KMS-11 (cell line): ENCODE results near the gene RNF103.

ENCODE experiments used
- H2AFZ ChIP-seq: fragments of 200-600 bp; sonication (generic); 2 replicates; pipeline ENCODE4 v1.6.1; 2016; ENCODE audit warnings: antibody characterized with exemption, mixed run types, low read depth
- H3K27ac ChIP-seq: fragments of 200-600 bp; sonication (generic); 2 replicates; pipeline ENCODE4 v1.6.1; 2016; ENCODE audit warnings: mild to moderate bottlenecking, mixed run types
- H3K27me3 ChIP-seq: fragments of 200-600 bp; sonication (generic); 2 replicates; pipeline ENCODE4 v1.6.1; 2017; ENCODE audit warnings: mild to moderate bottlenecking, low read depth, mixed run types, moderate library complexity; ENCODE audit not compliant: insufficient read depth
- H3K36me3 ChIP-seq: fragments of 200-600 bp; sonication (generic); 2 replicates; pipeline ENCODE4 v1.6.1; 2017; ENCODE audit warnings: mild to moderate bottlenecking, mixed run types; ENCODE audit not compliant: insufficient read depth
- H3K4me1 ChIP-seq: fragments of 200-600 bp; sonication (generic); 2 replicates; pipeline ENCODE4 v1.6.1; 2016; ENCODE audit warnings: mild to moderate bottlenecking, low read depth, mixed run types; ENCODE audit not compliant: poor library complexity, severe bottlenecking
- H3K4me2 ChIP-seq: fragments of 200-600 bp; sonication (generic); 2 replicates; pipeline ENCODE4 v1.7.0; 2016; ENCODE audit warnings: mild to moderate bottlenecking, mixed run types
- H3K4me3 ChIP-seq: fragments of 200-600 bp; sonication (generic); IDR thresholded peaks from 2 replicates; pipeline ENCODE4 v1.6.1; 2017; ENCODE audit warnings: low read depth, low read length, mixed read lengths; ENCODE audit not compliant: insufficient read depth
- H3K79me2 ChIP-seq: fragments of 200-600 bp; sonication (generic); 2 replicates; pipeline ENCODE4 v1.6.1; 2016; ENCODE audit warnings: low read depth, mixed run types; ENCODE audit not compliant: insufficient read depth
- H3K9ac ChIP-seq: fragments of 200-600 bp; sonication (generic); 2 replicates; pipeline ENCODE4 v1.6.1; 2016; ENCODE audit warnings: mild to moderate bottlenecking, mixed run types
- H4K20me1 ChIP-seq: fragments of 200-600 bp; sonication (generic); 2 replicates; pipeline ENCODE4 v1.6.1; 2016; ENCODE audit warnings: mild to moderate bottlenecking, mixed run types; ENCODE audit not compliant: insufficient read depth
- TF ChIP-seq, protein P1 (sequence below): fragments of 200-600 bp; sonication (generic); conservative IDR thresholded peaks from 2 replicates; pipeline ENCODE4 v1.6.1; 2017; ENCODE audit warnings: low read depth, mild to moderate bottlenecking, antibody characterized with exemption, low read length, moderate library complexity, mixed read lengths

The RNF103 gene

DNA sequence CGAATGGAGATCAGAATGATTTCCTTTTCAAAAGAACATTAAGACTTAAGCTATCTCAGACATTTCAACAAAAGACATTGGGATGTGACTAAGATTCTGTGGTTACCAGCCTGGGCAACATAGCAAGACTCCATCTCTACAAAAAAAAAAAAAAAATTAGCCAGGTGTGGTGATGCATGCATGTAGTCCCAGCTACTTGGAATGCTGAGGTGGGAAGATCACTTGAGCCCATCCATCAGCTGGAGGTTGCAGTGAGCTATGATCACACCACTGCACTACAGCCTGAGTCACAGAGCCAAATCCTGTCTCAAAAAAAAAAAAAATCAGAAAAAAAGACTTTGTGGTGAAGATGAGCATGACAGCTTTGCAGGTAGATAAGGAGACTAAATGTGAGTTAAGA is 12.8 kb downstream of the RNF103 start:
- Histone ChIP-seq H2AFZ (no peak overlapping the region), H3K4me3 (no peak overlapping the region), H3K27ac (no peak overlapping the region), H3K9ac (no peak overlapping the region), H3K27me3 (no peaks in the 10 kb centered on the region), H3K4me1 (peaks cover 6% of the 10 kb centered on the region), H3K79me2 (peaks cover 14% of the 10 kb centered on the region; the same call in 1 of the 2 replicates), H3K36me3 (peaks cover 18% of the 10 kb centered on the region; the same call in 1 of the 2 replicates), H4K20me1 (no peaks in the 10 kb centered on the region), H3K4me2 (no peak overlapping the region)
- TF ChIP-seq, protein P1, sequence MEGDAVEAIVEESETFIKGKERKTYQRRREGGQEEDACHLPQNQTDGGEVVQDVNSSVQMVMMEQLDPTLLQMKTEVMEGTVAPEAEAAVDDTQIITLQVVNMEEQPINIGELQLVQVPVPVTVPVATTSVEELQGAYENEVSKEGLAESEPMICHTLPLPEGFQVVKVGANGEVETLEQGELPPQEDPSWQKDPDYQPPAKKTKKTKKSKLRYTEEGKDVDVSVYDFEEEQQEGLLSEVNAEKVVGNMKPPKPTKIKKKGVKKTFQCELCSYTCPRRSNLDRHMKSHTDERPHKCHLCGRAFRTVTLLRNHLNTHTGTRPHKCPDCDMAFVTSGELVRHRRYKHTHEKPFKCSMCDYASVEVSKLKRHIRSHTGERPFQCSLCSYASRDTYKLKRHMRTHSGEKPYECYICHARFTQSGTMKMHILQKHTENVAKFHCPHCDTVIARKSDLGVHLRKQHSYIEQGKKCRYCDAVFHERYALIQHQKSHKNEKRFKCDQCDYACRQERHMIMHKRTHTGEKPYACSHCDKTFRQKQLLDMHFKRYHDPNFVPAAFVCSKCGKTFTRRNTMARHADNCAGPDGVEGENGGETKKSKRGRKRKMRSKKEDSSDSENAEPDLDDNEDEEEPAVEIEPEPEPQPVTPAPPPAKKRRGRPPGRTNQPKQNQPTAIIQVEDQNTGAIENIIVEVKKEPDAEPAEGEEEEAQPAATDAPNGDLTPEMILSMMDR: no peak

DNA sequence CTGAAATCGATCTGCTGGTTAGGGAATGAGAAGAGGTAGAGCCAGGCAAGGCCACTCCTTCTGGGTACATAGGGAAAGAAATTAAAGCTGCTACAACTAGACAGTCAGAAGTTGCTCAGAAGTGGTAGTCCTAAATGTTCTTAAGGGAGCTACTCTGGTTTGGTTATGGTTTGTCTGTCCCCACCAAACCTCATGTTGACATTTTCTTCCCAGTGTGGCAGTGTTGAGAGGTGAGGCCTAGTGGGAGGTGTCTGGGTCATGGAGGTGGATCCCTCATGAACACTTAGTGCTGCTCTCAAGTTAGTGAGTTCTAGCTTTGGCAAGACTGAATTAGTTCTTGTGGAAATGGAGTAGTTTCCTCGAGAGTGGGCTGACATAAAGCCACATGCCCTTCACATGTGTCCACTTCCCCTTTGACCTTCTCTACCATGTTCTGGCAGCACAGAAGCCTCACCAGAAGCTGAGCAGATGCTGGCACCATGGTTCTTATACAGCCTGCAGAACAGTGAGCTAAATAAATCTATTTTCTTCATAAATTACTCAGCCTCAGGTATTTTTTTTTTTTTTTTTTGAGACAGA is 14.7 kb downstream of the RNF103 start:
- Histone ChIP-seq H3K36me3 (peaks cover 11% of the 10 kb centered on the region; the same call in 1 of the 2 replicates), H3K4me3 (no peak overlapping the region), H3K9ac (no peak overlapping the region), H2AFZ (no peak overlapping the region), H3K79me2 (peaks cover 6% of the 10 kb centered on the region; the same call in 1 of the 2 replicates), H3K4me2 (no peak overlapping the region), H4K20me1 (no peaks in the 10 kb centered on the region), H3K27ac (no peak overlapping the region), H3K27me3 (no peaks in the 10 kb centered on the region), H3K4me1 (no peaks in the 10 kb centered on the region)
- TF ChIP-seq, protein P1: no peak

DNA sequence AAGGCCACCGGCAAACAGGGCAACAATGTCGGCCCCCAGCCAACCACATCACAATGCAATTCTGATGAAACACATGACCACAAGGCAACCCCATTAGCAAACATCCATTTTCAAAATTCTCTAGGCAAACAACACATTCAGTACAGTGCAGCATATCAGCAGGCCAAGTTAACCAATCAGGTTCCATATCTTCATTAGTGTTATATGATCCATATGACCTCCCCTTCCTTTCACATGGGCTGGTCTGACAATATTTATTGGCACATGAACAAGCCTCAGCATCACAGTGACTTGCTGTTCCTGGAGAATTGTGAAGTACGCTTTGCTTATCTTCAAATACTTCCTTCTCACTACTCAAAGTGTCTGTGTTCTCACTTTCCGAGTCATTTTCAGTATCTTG is 19.8 kb downstream of the RNF103 start:
- H3K4me1 ChIP-seq: no peaks in the 10 kb centered on the region
- no peak overlapping the region for H3K4me2 ChIP-seq
- H3K27me3 ChIP-seq: no peaks in the 10 kb centered on the region
- H3K36me3 ChIP-seq: peaks cover 3% of the 10 kb centered on the region; the same call in 1 of the 2 replicates
- H3K27ac ChIP-seq: no peak overlapping the region
- H4K20me1 ChIP-seq: no peaks in the 10 kb centered on the region
- no peak overlapping the region for H3K9ac ChIP-seq
- H3K4me3 ChIP-seq: no peak overlapping the region
- H3K79me2 ChIP-seq: no peaks in the 10 kb centered on the region
- no peak overlapping the region for H2AFZ ChIP-seq
- TF ChIP-seq, protein P1: no peak

DNA sequence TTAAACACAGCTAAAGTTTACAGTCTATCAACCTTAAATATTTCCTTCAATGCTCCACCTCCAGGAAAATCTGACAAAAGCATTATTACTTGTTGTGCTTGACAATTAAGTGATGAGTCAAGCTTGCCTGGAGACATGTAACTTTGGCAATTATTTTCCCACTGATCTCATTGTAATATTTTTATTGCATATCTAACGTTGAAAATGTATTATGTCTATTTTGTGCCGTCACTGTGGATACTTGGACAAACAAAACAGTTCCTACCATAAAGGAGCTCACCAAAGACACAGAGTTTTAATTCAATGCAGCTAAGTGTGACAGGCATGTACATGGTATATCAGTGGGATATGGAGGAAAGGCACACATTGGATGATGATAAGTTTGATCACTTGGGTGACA is 24.7 kb downstream of the RNF103 start:
- TF ChIP-seq, protein P1: no peak
- Histone ChIP-seq H2AFZ (no peak overlapping the region), H3K27me3 (no peaks in the 10 kb centered on the region), H3K79me2 (no peaks in the 10 kb centered on the region), H4K20me1 (no peaks in the 10 kb centered on the region), H3K27ac (no peak overlapping the region), H3K4me2 (no peak overlapping the region), H3K4me1 (no peaks in the 10 kb centered on the region), H3K36me3 (no peaks in the 10 kb centered on the region), H3K4me3 (no peak overlapping the region), H3K9ac (no peak overlapping the region)
